IPS-18c (cell line): ENCODE data around the gene PPP6R2.
"Not testable (repeated sequence)": the region's sequence is repeated elsewhere in the genome, so short reads cannot be mapped to it uniquely, and the experiment has no call there.

ENCODE experiments used
- H3K4me3 ChIP-seq: 2 replicates; pipeline ENCODE4 v1.7.0; 2013; ENCODE audit warnings: low read depth, mild to moderate bottlenecking, low read length, moderate library complexity; ENCODE audit not compliant: insufficient read depth
- H3K9me3 ChIP-seq: one replicate; pipeline ENCODE4 v1.6.1; 2013; ENCODE audit warnings: mild to moderate bottlenecking, low read length, moderate library complexity; ENCODE audit not compliant: control insufficient read depth, insufficient read depth

PPP6R2 gene

GRCh38 chr22:50360578-50360977 is 17.5 kb downstream of the PPP6R2 start:
- Histone ChIP-seq H3K9me3 (no peaks in the 10 kb centered on the region), H3K4me3 (no peak overlapping the region)

DNA sequence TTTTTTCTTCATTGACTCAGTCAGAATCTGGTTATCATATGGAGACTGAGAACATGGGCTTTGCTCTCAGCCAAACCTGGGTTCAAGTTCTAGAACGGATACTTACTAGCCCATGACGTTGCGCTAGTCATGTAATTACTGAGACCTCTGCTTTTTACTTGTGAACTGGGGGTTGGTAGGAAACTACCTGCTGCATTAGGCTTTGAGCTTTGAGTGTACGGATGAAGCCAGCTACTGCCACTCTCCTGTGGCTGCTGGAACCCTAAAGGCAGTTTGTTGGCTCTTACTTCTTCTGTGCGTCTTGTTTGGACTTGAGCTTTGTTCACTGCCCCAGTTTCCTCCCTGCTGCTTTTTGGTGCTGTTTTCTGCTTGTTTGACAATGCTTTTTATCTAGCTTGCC is 18.1 kb downstream of the PPP6R2 start:
- H3K9me3 ChIP-seq, result no peaks in the 10 kb centered on the region
- H3K4me3 ChIP-seq, result no peak overlapping the region

GRCh38 chr22:50361688-50362087 is 18.6 kb downstream of the PPP6R2 start:
- Histone ChIP-seq H3K4me3 (no peak overlapping the region), H3K9me3 (no peaks in the 10 kb centered on the region)

DNA sequence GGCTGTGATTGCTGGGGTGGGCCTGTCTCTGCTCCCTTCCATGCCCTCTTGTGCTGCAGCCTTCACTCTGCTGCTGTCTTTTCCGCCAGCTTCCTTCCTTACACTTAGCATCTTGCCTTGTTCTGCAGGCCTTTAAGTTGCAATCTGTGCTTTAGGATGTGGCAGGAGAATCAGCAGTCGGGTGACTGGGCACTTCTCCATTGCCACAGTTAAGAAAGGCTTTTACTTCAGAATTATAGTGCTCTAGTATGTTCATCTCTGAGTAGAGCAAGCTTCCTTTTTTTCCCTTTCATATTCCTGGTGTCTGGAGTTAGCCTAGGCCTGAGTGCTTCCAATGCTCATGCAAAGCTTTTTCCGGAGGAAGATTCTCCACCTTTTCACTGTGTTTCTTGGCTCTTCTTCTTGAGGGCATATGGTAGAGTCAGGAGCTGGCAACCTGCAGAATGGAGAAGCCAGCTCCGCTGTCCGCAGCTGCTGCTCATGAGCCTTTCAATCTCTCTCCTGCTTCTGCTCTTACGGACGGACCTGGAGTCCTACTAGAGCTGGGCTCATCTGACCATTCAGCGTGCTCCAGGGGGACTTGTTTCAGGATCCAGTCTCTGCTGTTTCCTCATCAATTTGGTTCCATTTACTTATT is 20.2 kb downstream of the PPP6R2 start:
- H3K9me3 ChIP-seq, result no peaks in the 10 kb centered on the region
- H3K4me3 ChIP-seq, result no peak overlapping the region

GRCh38 chr22:50363803-50364194 is 20.7 kb downstream of the PPP6R2 start:
- H3K9me3 ChIP-seq, H3K4me3 ChIP-seq: not testable (repeated sequence)

GRCh38 chr22:50367778-50368500 is 24.8 kb downstream of the PPP6R2 start:
- no peak overlapping the region for H3K4me3 ChIP-seq

DNA sequence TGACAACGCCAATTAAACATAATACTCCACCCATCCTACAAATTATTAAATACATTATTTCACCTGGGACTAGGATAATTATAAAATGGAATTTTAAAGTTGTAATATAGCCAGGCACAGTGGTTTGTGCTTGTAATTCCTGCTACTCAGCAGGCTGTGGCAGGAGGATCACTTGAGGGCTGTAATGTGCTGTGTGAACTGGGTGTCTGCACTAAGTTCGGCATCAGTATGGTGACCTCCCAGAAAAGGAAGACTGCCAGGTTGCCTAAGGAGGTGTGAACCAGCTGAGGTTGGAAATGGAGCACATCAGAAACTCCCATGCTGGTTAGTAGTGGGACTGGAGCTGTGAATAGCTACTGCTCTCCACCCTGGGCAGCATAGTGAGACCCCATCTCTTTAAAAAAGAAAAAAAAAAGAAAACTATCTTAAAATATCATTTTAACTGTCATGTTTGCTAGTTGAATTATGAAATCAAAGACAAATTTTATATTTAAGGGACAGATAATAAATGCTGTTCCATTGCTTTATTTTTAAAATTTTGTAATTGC is 28.0 kb downstream of the PPP6R2 start:
- Histone ChIP-seq H3K9me3 (peaks cover 2% of the 10 kb centered on the region), H3K4me3 (no peak overlapping the region)

More at GRCh38 chr22:50367778-50368500, 24.8 kb downstream of the PPP6R2 start:
- H3K9me3 ChIP-seq, result peaks cover 2% of the 10 kb centered on the region

DNA sequence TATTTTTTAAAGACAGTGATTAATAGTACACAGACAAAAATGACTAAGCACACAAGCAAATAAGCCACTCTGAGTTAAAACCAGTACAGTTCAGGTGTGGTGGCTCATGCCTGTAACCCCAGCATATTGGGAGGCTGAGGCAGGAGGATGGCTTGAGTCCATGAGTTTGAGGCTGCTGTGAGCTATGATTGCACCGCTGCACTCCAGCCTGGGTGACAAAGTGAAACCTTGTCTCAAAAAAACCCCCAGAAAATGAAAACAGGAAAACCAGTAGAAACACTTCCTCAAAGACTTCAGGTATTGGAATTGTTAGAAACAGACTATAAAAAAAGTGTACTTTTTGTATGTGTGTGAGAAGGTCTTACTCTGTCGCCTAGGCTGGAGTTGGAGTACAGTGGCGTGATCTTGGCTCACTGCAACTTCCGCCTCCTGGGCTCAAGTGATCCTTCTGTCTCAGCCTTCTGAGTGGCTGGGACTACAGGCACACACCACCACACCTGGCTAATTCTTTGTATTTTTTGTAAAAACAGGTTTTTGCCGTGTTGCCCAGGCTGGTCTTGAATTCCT is 33.0 kb downstream of the PPP6R2 start:
- Histone ChIP-seq H3K9me3 (peaks cover 1% of the 10 kb centered on the region), H3K4me3 (no peak overlapping the region)

DNA sequence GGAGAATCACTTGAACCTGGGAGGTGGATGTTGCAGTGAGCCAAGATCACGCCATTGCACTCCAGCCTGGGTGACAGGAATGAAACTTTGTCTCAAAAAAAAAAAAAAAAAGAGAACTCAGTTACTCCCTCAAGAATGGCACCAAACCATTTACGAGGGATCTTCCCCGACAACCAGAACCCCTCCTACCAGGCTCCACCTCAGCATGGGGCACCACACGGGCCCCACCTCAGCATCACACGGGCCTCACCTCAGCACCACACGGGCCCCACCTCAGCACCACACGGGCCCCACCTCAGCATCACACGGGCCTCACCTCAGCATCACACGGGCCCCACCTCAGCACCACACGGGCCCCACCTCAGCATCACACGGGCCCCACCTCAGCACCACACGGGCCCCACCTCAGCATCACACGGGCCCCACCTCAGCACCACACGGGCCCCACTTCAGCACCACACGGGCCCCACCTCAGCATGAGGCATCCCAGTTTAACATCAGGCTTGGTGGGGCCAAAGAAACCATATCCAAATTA is 38.0 kb downstream of the PPP6R2 start:
- H3K9me3 ChIP-seq, H3K4me3 ChIP-seq: not testable (repeated sequence)

- Histone ChIP-seq H3K4me3 (no peak overlapping the region), H3K9me3 (no peaks in the 10 kb centered on the region)
These were observed 53.7 kb downstream of the PPP6R2 start for GRCh38 chr22:50396751-50397370.

- H3K4me3 ChIP-seq, H3K9me3 ChIP-seq: not testable (repeated sequence)
These were observed 54.4 kb downstream of the PPP6R2 start for GRCh38 chr22:50397371-50398060.

DNA sequence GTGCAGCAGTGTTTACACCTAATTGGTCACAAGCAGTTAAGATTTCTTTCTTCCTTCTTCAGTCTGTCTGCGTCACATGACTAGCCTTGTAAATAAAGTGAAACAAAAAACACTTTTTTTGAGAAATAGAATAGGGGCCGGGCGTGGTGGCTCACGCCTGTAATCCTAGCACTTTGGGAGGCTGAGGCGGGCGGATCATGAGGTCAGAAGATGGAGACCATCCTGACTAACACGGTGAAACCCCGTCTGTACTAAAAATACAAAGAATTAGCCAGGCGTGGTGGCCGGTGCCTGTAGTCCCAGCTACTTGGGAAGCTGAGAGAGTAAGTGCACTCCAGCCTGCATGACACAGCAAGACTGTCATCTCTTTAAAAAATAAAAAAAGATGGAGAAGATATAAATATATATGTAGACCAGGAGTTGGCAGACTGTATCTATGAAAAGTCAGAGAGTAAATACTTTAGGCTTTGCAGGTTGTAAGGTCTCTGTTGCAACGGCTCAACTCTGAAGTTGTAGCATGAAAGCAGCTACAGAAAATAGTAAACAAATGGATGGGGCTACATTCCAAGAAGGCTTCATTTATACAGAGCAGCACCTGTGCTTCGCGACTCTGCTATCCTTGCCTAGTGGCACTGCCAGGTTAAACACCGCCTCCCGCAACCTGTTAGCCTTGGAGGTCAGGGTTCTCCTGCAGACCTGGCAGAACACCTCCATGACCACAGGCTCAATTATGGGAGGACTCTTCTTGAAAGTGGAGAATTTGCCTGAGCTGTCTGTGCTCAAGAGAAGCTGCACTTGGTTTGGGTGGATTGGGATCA is 55.9 kb downstream of the PPP6R2 start:
- H3K4me3 ChIP-seq, result no peak overlapping the region
- H3K9me3 ChIP-seq, result no peaks in the 10 kb centered on the region

DNA sequence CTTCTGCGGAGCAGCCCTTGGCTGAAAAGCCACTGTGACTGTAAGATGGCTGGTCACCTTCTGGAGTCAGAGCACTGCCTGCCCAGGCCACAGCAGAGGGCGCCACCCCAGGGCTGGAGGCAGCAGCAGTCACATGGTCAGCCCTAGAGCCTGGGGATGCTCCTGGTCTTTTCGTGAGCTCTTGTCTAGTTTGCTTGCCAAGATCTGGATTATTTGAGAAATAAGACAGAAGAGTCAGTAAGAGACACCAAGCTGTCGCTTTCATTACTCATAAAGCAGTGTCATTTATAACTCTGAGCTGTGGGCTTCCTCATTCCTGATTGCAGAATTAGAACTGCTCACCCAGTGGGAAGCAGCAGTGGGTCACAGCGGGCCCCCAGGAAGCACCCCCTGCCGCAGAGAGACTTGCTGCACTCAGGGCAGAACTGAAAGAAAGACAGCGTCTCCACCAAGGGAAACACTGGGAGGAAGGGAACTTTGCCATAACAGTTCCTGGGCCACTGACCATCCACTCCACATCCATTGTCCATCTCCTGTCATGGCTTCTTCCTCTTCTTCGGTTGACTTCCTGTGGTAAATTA is 56.7 kb downstream of the PPP6R2 start:
- no peaks in the 10 kb centered on the region for H3K9me3 ChIP-seq
- no peak overlapping the region for H3K4me3 ChIP-seq

GRCh38 chr22:50400406-50400805 is 57.3 kb downstream of the PPP6R2 start:
- no peaks in the 10 kb centered on the region for H3K9me3 ChIP-seq
- no peak overlapping the region for H3K4me3 ChIP-seq

- H3K9me3 ChIP-seq, result no peaks in the 10 kb centered on the region
- no peak overlapping the region for H3K4me3 ChIP-seq
These were observed 57.8 kb downstream of the PPP6R2 start for GRCh38 chr22:50400931-50401330.

DNA sequence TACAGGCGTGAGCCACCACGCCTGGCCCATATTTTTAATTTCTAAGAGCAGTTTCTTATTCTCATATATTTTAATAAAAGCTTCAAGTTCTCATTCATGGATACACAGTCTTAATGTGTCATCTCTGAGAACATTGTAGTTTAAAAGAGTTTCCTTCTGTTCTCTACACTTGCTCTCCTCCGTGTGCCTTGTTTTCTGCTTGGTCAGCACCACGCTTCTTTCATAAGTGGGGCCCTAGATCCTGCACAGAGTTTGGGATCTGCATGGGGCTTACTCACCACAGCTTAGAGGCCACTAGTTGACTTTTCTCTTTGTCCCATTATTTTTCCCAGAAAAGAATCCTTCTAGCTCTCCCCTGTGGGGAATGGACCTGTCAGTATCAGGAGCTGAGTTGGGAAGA is 58.8 kb downstream of the PPP6R2 start:
- H3K4me3 ChIP-seq, result no peak overlapping the region

More for the DNA sequence above, 58.8 kb downstream of the PPP6R2 start:
- no peaks in the 10 kb centered on the region for H3K9me3 ChIP-seq
